ENCODE results near the gene CAV1. TPM values are rescaled to one million over a fixed set of nuclear protein-coding genes. Genes with fewer than 3 reads are reported as not detected.
A peak's percentile ranks its signal among the peaks of the same experiment; 100 is the strongest.
"Not testable (repeated sequence)": the region's sequence is repeated elsewhere in the genome, so short reads cannot be mapped to it uniquely, and the experiment has no call there.

CAV1 gene
- total RNA-seq, 2 donors from 2014 or later = 194 to 210 TPM

- no peak for TF ChIP-seq CTCF (IDR thresholded peaks at IDR 0.05)
- DNase-seq (ENCODE audit: low spot score) (no peak), ATAC-seq (ENCODE audit: insufficient number of reproducible peaks, low FRiP score, low read depth) (no peak)
- Histone ChIP-seq H3K27me3 (replicated peaks; ENCODE audit: insufficient read depth) (no peaks in the 10 kb centered on the region), H3K27ac (peak overlapping the region; percentile 70 to 75), H3K36me3 (no peaks in the 10 kb centered on the region), H3K4me1 (ENCODE audit: control insufficient read depth in 1 of 2, low read depth in 2 of 2) (peaks cover under 1 to 43% of the 10 kb centered on the region in 2 donors), H3K9me3 (no peaks in the 10 kb centered on the region), H3K4me3 (peak overlapping the region; percentile 42)
These were observed 58.8 kb downstream of the CAV1 start for GRCh38 chr7:116583653-116584052.

- H3K27ac ChIP-seq = peak overlapping the region in 1 of 2 donors; percentile 70
- ATAC-seq (ENCODE audit: insufficient number of reproducible peaks, low FRiP score, low read depth) = no peak
These were observed 59.9 kb downstream of the CAV1 start for GRCh38 chr7:116584721-116585120.

GRCh38 chr7:116585392-116585791 is 60.6 kb downstream of the CAV1 start:
- Histone ChIP-seq H3K27me3 (replicated peaks; ENCODE audit: insufficient read depth) (no peaks in the 10 kb centered on the region), H3K36me3 (no peaks in the 10 kb centered on the region), H3K27ac (no peak overlapping the region), H3K4me3 (no peak overlapping the region), H3K4me1 (ENCODE audit: control insufficient read depth in 1 of 2, low read depth in 2 of 2) (peaks cover 3 to 47% of the 10 kb centered on the region in 2 donors), H3K9me3 (no peaks in the 10 kb centered on the region)
- DNase-seq (ENCODE audit: low spot score) = no peak
- TF ChIP-seq CTCF (IDR thresholded peaks at IDR 0.05) = no peak
- no peak for ATAC-seq (ENCODE audit: insufficient number of reproducible peaks, low FRiP score, low read depth)

More at GRCh38 chr7:116584721-116585120, 59.9 kb downstream of the CAV1 start:
- Histone ChIP-seq H3K9me3 (no peaks in the 10 kb centered on the region), H3K27me3 (replicated peaks; ENCODE audit: insufficient read depth) (no peaks in the 10 kb centered on the region), H3K4me3 (no peak overlapping the region), H3K36me3 (no peaks in the 10 kb centered on the region), H3K4me1 (ENCODE audit: control insufficient read depth in 1 of 2, low read depth in 2 of 2) (peaks cover 3 to 47% of the 10 kb centered on the region in 2 donors)
- DNase-seq (ENCODE audit: low spot score) = no peak
- TF ChIP-seq CTCF (IDR thresholded peaks at IDR 0.05) = no peak

GRCh38 chr7:116585967-116586366 is 61.1 kb downstream of the CAV1 start:
- Histone ChIP-seq H3K27ac (no peak overlapping the region), H3K4me1 (ENCODE audit: control insufficient read depth in 1 of 2, low read depth in 2 of 2) (peaks cover 3 to 47% of the 10 kb centered on the region in 2 donors), H3K27me3 (replicated peaks; ENCODE audit: insufficient read depth) (no peaks in the 10 kb centered on the region), H3K4me3 (no peak overlapping the region), H3K36me3 (no peaks in the 10 kb centered on the region), H3K9me3 (no peaks in the 10 kb centered on the region)
- no peak for ATAC-seq (ENCODE audit: insufficient number of reproducible peaks, low FRiP score, low read depth)
- no peak for DNase-seq (ENCODE audit: low spot score)
- TF ChIP-seq CTCF (IDR thresholded peaks at IDR 0.05) = no peak

GRCh38 chr7:116587200-116587599 is 62.4 kb downstream of the CAV1 start:
- H3K27ac ChIP-seq; H3K9me3 ChIP-seq; H3K4me3 ChIP-seq; DNase-seq (ENCODE audit: low spot score); H3K27me3 ChIP-seq (replicated peaks; ENCODE audit: insufficient read depth); H3K36me3 ChIP-seq; ATAC-seq (ENCODE audit: insufficient number of reproducible peaks, low FRiP score, low read depth): not testable (repeated sequence)
- peaks cover 3 to 39% of the 10 kb centered on the region in 2 donors for H3K4me1 ChIP-seq (ENCODE audit: control insufficient read depth in 1 of 2, low read depth in 2 of 2)

GRCh38 chr7:116588225-116588624 is 63.4 kb downstream of the CAV1 start:
- Histone ChIP-seq H3K4me3 (no peak overlapping the region), H3K27ac (no peak overlapping the region), H3K27me3 (replicated peaks; ENCODE audit: insufficient read depth) (no peaks in the 10 kb centered on the region), H3K4me1 (ENCODE audit: control insufficient read depth in 1 of 2, low read depth in 2 of 2) (peaks cover 3 to 39% of the 10 kb centered on the region in 2 donors), H3K36me3 (no peaks in the 10 kb centered on the region), H3K9me3 (no peaks in the 10 kb centered on the region)
- ATAC-seq (ENCODE audit: insufficient number of reproducible peaks, low FRiP score, low read depth) = no peak
- DNase-seq (ENCODE audit: low spot score) = no peak
- no peak for TF ChIP-seq CTCF (IDR thresholded peaks at IDR 0.05)

All from thoracic aorta (tissue), 2 donors.